ENCODE data around the gene SLIT1. TPM values are rescaled to one million over a fixed set of nuclear protein-coding genes. Genes with fewer than 3 reads are reported as not detected.

SLIT1 gene
- total RNA-seq, 2 experiments from 2014 or later, result 0.13 to 1.0 TPM

GRCh38 chr10:97144297-97144696 lies 41.5 kb downstream of the SLIT1 start:
- no peaks in the 10 kb centered on the region for H3K79me2 ChIP-seq (ENCODE audit: insufficient read depth, low read depth, low read length)
- no TSS peak for BruUV-seq (replicated peaks)
- no peaks in the 10 kb centered on the region for H3K36me3 ChIP-seq (ENCODE audit: insufficient read depth, low read length)
- DNase-seq (ENCODE audit: low spot score), result no peak
- no peaks in the 10 kb centered on the region for H3K4me1 ChIP-seq (ENCODE audit: insufficient read depth, low read length, poor library complexity, severe bottlenecking)
- H3K9me3 ChIP-seq (ENCODE audit: low read length), result no peaks in the 10 kb centered on the region
- H3K27ac ChIP-seq (ENCODE audit: low read depth, low read length, poor library complexity, severe bottlenecking), result no peak overlapping the region
- ChIA-PET POLR2A (no interaction called here), CTCF (ENCODE audit: unreplicated experiment) (no interaction called here)
- H3K9me2 ChIP-seq (ENCODE audit: insufficient read depth, low read length), result no peaks in the 10 kb centered on the region
- H4K20me1 ChIP-seq (ENCODE audit: insufficient read depth, low read length), result no peaks in the 10 kb centered on the region
- H3K4me2 ChIP-seq (ENCODE audit: low read length), result no peak overlapping the region
- intact Hi-C loops (cut with micrococcal nuclease; ENCODE audit: unreplicated experiment), result no loop called here
- H3K4me3 ChIP-seq (ENCODE audit: low read depth, low read length, poor library complexity, severe bottlenecking), result no peak overlapping the region
- TF ChIP-seq EZH2phosphoT487 (IDR thresholded peaks at IDR 0.05; ENCODE audit: borderline replicate concordance, low read depth, low read length) (no peak), CTCF (conservative IDR thresholded peaks at IDR 0.05; ENCODE audit: low read length) (no peak)
- H2AFZ ChIP-seq (ENCODE audit: low read length), result no peak overlapping the region

DNA sequence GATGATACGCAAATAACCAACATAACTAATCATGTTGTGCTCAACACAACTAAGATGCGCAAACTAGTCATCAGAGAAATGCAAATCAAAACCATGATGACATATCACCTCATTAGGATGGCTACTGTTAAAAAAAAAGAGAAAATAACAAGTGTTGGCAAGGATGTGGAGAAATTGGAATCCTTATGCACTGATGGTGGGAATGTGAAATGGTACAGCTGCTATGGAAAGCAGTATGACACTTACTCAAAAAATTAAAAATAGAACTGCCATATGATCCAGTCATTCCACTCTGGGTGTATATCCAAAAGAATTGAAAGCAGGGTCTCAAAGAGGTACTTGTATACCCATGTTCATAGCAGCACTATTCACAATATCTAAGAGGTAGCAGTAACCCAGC lies 42.9 kb downstream of the SLIT1 start:
- no peak for DNase-seq (ENCODE audit: low spot score)
- intact Hi-C loops (cut with micrococcal nuclease; ENCODE audit: unreplicated experiment), result no loop called here
- TF ChIP-seq CTCF (conservative IDR thresholded peaks at IDR 0.05; ENCODE audit: low read length) (no peak), EZH2phosphoT487 (IDR thresholded peaks at IDR 0.05; ENCODE audit: borderline replicate concordance, low read depth, low read length) (no peak)
- no peak overlapping the region for H2AFZ ChIP-seq (ENCODE audit: low read length)
- no peak overlapping the region for H3K4me3 ChIP-seq (ENCODE audit: low read depth, low read length, poor library complexity, severe bottlenecking)
- no peaks in the 10 kb centered on the region for H3K36me3 ChIP-seq (ENCODE audit: insufficient read depth, low read length)
- no peaks in the 10 kb centered on the region for H4K20me1 ChIP-seq (ENCODE audit: insufficient read depth, low read length)
- no peak overlapping the region for H3K4me2 ChIP-seq (ENCODE audit: low read length)
- ChIA-PET CTCF (ENCODE audit: unreplicated experiment) (no interaction called here), POLR2A (no interaction called here)
- no TSS peak for BruUV-seq (replicated peaks)
- H3K4me1 ChIP-seq (ENCODE audit: insufficient read depth, low read length, poor library complexity, severe bottlenecking), result no peaks in the 10 kb centered on the region
- H3K9me2 ChIP-seq (ENCODE audit: insufficient read depth, low read length), result no peaks in the 10 kb centered on the region
- no peak overlapping the region for H3K27ac ChIP-seq (ENCODE audit: low read depth, low read length, poor library complexity, severe bottlenecking)
- H3K9me3 ChIP-seq (ENCODE audit: low read length), result no peaks in the 10 kb centered on the region
- no peaks in the 10 kb centered on the region for H3K79me2 ChIP-seq (ENCODE audit: insufficient read depth, low read depth, low read length)

GRCh38 chr10:97140902-97141745 lies 44.6 kb downstream of the SLIT1 start:
- no peak overlapping the region for H3K4me3 ChIP-seq (ENCODE audit: low read depth, low read length, poor library complexity, severe bottlenecking)
- DNase-seq (ENCODE audit: low spot score), result no peak
- H3K79me2 ChIP-seq (ENCODE audit: insufficient read depth, low read depth, low read length), result no peaks in the 10 kb centered on the region
- no peaks in the 10 kb centered on the region for H3K36me3 ChIP-seq (ENCODE audit: insufficient read depth, low read length)
- no peak overlapping the region for H3K27ac ChIP-seq (ENCODE audit: low read depth, low read length, poor library complexity, severe bottlenecking)
- BruUV-seq (replicated peaks), result no TSS peak
- POLR2A ChIA-PET, result no interaction called here
- intact Hi-C loops (cut with micrococcal nuclease; ENCODE audit: unreplicated experiment), result no loop called here
- no peak overlapping the region for H2AFZ ChIP-seq (ENCODE audit: low read length)
- no peaks in the 10 kb centered on the region for H4K20me1 ChIP-seq (ENCODE audit: insufficient read depth, low read length)
- no peaks in the 10 kb centered on the region for H3K4me1 ChIP-seq (ENCODE audit: insufficient read depth, low read length, poor library complexity, severe bottlenecking)
- CTCF ChIA-PET (ENCODE audit: unreplicated experiment), result interaction anchor here (0.6 to 1.0 kb wide), 2 partner anchors 10 to 25 kb away, joined by 3 read pairs; no protein-coding TSS in a partner anchor
- H3K9me3 ChIP-seq (ENCODE audit: low read length), result no peaks in the 10 kb centered on the region
- no peaks in the 10 kb centered on the region for H3K9me2 ChIP-seq (ENCODE audit: insufficient read depth, low read length)
- no peak overlapping the region for H3K4me2 ChIP-seq (ENCODE audit: low read length)
- TF ChIP-seq EZH2phosphoT487 (IDR thresholded peaks at IDR 0.05; ENCODE audit: borderline replicate concordance, low read depth, low read length) (no peak), CTCF (conservative IDR thresholded peaks at IDR 0.05; ENCODE audit: low read length) (no peak)
